Putamen (tissue), 1 donor: ENCODE data around the gene SLC7A6.

Experiments used
- DNase-seq: peaks from one replicate; pipeline ENCODE4 v3.0.0-alpha.2; 2016; ENCODE audit warnings: low spot score

Gene SLC7A6

DNA sequence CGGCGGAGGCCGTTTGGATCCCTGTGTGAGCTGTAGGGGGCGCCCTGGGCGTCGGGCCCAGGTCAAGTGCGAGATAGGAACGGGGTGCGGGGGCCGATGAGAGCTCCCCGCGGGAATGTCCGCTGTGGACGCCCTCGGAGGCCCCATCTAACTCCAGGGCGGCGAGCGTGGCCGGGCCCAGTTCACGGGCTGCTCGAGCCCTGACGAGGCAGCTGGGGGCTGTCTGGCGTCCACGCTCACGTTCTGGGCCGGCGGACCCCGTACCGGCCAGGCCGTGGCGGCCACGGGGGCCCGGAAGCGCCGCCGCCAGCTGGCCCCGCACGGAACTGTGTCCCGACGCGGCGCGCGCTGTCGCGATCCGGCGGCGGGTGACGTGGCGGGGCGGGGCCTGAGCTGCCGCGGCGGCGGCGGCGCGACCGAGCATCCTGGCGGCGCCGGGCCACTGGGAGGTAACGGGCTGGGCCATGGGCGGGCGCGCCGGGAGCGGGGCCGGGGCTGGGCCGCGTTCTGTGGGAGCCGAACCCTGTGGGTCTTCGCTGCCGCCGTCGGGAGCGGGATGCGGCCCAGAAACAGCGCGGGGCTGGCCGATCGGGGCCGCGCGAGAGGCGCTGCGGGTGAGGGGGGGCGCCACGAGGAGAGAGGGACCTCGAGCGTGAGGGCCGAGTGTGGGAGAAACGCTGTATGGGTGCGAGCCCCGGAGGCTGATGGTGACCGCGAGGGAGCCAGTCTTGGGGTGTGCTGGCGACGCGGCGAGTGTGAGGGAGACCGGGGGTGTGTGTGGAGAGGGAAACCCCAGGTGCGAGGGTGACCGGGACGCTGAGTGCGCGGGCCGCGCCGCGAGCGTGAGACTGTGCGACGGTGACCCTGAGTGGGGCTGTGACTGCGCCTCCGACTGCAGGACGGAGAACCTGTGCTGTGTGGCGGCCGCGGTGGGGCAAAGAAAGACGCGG is at the start of gene SLC7A6:
Gene SLC7A6 (plus strand): TSS at position 399 of the 950 bp plus-strand sequence. CDS start 10,201 bp downstream, outside the sequence.
- DNase-seq = peak; percentile 63

DNA sequence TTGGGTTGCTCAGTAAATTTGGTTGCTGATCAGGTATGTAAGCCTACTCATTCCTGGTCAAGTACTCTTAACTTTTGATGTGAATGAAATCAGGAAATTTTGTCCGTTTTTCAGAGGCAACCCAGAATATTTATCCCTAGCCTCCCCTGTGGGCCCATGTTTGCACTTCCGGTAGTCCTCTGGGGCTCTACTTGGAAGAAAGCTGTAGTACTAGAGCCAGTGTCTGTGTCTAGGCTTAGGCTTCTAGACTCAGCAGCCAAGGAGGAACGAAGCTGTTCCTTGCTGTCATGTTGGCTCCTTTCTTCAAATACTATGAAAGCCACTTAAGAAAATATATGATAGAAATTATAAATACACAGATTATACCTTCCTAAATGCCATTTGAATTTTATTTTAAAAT is 49.6 kb upstream of the SLC7A6 start:
- no peak for DNase-seq

DNA sequence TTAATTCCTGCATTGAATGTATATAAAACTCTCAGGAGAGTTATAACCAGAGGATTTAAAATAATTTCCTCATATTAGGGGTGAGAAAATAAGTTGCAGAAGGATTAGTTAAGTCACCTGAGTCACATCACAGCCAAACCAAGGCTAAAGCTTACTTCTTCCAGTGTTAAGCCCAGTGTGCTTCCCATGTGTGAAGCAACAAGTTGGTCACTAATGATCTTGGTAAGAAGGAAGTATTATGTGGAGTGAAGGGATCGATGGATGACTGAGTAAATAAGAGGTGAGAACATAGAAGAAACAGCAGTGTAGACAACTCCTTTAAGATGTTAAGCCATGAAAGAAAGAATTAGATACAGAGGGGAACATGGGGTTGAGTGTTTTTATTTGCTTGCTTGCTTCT is 49.0 kb upstream of the SLC7A6 start:
- no peak for DNase-seq

DNA sequence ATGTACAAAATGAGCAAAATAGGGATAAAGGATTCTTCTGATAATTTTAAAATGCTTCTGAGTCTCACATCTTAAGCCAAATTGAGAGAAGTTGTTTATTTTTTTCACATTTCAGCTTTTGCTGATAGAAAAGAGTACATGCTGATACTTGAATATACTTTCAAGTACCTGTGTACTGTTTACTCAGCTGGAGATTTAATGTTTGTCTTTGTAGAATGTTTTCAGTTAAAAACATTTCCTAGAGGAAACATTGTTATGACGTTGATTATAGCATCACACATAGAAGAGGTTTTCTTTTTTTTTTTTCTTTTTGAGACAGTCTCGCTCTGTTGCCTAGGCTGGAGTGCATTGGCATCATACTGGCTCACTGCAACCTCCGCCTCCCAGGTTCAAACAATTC is 48.1 kb upstream of the SLC7A6 start:
- no peak for DNase-seq

DNA sequence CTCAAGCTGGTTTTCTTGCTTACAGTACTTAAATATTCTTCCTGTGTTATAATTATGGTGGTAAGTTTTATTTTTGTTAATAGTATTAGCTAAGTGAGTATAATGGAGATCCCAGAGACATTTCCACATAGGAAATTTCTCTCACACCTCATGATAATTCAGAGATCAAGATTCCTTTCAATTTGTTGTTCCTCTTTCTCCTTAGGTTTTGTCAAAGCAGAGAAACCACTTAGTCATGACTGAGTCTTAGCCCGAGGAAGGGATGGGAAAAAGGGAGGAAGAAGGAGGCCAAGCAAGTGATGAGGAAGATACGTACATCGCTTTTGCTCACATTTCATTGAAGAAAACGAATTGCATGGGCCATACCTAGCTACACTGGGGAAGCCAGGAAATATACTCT is 46.8 kb upstream of the SLC7A6 start:
- no peak for DNase-seq

DNA sequence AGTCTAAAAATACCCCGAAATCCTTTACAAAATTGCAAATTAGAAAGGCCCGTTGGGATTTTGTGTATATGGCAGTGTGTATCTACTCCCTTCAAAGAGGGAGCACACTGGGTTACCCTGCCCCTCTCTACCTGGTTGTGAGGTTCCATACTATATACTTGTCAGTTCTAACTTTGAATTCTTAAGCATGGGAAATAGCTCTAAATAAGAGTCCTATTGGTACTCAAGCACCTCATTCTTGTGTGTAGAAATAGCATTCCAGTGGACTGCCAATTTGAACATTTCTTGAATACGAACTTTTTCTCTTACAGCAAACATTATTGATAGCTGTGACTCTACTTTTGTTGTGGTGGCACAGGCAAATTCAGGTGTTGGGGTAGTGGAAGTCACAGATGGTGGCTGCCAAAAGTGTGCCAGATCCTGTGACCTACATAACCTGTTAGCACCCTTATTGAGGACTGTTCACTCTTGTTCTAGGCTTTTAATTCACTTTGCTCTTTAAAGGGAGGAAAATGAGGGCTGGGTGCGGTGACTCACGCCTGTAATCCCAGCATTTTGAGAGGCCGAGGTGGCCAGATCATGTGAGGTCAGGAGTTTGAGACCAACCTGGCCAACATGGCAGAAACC is 44.5 kb upstream of the SLC7A6 start:
- DNase-seq = no peak

DNA sequence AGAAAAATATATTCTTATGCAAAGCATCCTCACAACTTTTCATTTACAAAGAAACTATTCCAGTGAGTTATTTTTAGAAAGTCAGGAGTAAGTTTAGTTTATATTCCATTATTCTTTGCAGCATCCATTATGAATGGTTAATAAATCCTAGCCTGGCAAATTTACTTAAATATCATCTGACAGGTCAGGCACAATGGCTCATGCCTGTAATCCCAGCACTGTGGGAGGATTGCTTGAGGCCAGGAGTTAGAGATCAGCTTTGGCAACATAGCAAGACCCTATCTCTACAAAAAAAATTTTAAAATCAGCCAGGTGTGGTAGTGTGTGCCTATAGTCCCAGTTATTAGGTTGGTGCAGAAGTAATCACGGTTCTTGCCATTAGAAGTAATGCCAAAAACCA is 41.3 kb upstream of the SLC7A6 start:
- DNase-seq = no peak

DNA sequence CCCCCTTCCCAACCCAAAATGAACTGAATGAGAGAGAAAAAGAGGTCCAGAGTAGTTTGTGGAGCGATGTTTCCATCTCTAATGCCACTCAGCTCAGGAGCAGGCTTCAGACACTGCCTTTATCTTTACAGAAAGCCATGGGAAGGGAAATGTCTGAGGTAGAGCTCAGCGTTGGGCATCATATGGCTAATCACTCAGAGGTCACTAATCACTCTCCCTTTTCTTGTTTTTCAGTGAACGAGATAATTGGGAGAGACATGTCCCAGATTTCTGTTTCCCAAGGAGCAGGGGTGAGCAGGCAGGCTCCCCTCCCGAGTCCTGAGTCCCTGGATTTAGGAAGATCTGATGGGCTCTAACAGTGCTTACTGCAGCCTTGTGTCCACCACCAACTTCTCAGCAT is 38.2 kb upstream of the SLC7A6 start:
- DNase-seq = no peak

DNA sequence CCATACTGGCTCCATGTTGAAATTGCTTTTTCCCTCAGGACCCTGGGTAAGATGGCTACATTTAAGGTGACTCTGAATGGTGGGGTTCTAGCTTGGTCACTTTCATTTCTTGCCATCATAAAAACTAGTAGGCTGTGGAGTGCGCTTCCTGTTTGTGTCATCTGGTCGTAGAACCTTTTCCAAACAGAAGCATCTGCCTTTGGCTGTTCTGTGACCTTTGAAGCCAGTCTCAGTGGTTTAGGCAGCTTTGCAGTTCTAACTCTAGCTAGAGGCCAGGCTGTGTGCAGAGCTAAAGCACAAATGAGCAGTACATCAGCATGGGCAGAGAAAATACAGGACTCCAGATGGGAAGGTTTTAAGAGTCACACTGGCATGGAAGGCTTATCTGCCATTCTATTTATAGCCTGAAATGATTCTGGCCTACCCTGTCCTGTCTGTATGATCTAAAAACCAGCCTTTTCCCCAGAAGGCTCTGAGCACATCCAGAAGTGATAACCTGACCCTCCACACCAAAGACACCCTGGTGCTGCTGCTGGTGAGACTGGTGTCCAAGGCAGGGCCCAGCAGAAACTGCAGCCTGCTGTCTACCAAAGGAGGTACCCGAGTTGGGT is 37.0 kb upstream of the SLC7A6 start:
- no peak for DNase-seq

DNA sequence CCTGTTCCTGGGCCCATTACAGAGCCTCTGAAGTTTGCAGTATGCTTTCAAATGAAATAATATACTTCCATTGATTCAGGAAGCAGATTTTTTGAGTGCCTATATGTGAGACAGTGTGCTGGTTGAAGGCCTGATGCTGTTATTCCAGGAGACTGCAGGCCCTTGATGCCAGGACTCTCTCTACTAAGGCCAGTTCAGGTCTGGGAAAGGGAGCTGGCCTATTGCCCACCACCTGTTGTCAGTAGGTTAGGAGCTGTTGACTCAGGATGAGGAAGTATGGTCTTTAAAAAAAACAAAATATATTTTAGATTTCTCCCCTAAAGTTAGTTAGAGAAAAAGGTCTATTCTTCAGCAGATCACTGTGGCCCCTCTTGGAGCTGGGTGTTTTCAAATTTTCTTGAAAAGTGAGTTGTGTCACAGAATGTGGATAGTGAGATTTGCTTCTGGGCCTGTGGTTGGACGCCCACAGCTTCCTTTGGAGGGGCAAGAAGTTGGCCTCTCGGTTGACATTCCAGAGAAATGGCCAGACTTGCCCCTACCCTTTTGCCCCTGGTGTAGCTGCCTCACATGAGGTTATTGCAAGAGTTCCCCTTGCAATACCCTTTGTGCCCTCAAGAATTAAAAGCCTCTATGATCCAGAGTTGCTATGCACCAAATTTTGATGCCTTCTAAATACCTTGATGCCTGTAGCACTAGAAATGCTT is 36.3 kb upstream of the SLC7A6 start:
- DNase-seq = no peak

DNA sequence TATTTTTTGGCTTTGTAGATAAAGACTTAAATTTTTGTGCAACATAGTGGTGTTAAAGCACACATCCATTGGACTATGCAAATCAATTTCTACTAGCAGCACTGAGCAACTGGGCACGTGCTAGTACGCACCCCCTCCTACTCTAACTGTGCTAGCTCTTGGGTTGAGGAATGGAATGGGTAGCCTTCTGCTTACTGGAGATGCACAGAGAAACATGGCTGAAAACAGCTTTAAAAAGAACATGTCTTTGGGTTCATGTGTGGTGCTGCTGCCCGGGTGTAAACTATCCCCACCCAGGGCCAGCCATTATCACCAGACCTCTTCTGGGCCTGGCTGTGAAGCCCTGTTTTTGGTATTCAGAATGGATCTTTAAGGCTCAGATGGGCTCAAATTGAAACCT is 35.7 kb upstream of the SLC7A6 start:
- DNase-seq = no peak

DNA sequence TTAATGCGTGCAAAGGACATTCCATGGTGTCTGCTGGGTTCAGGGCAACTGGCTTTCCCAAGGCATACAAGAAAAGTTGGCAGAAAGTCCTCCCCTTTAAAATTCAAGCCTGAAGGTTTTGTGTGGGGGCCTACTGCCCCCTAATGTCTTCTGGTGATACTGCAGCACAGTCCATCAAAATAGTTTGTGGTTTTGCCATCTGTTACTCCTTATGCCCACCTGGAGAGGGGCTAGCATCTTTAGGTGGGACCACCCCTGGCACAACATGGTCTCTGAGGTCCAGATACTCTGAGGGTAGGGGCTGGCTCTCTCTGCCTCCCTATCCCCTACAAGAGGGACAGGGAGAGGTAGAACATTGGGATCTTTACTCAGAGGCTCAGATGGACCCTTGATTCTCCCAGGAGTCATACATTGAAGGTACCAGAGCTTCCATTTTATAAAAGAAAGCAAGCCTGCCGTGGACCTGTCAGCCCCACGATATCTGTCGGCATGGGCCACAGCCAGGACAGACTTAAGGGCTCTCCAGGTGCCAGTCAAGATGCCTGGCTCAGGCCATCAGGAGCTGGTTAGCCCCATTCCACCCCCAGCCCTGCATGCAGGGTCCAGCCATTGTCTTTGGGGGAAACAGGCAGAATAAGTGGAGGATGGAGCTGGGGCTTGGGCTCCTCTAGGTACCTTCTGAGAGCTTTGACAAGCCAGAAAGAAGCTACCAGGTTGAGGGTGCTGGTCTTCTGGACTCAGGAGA is 34.7 kb upstream of the SLC7A6 start:
- DNase-seq = peak; percentile 62

DNA sequence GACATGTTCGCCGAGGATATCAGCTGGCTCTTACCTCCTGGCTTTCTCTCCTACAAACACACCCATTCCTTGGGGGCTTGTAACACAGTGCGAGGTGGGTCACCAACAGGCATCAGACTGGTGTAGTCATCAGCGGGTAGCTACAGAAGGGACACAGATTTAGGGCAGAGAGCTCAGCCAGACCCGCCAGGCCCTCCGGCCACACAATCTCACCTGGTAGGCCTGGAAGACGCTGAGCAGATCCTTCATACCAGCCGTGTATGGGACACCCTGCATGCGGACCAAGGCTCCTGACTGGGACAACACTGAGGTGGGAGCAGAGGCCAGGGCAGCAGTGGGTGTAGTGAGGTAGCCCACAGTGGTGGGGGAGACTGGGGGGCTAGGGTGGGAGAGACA is 34.2 kb upstream of the SLC7A6 start:
- no peak for DNase-seq

DNA sequence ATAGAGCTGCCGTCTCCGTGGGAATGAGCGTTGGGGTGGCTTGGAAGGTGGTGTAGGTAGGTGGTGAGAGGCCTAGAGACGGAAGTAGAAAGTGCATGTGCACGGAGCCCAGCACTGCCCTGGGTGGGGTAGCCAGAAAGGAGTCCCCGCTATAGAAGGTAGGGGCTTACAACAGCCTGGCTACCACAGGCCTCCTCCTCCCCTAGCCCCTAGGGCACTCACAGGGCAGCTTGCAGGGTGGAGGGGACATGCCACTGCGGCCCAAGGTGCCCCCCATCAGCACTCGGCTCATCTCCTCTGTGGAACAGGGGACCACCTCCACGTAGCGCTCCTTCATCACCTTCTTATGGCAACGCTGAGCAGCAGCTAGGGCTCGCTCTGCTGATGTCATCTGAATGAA is 33.4 kb upstream of the SLC7A6 start:
- DNase-seq = no peak

DNA sequence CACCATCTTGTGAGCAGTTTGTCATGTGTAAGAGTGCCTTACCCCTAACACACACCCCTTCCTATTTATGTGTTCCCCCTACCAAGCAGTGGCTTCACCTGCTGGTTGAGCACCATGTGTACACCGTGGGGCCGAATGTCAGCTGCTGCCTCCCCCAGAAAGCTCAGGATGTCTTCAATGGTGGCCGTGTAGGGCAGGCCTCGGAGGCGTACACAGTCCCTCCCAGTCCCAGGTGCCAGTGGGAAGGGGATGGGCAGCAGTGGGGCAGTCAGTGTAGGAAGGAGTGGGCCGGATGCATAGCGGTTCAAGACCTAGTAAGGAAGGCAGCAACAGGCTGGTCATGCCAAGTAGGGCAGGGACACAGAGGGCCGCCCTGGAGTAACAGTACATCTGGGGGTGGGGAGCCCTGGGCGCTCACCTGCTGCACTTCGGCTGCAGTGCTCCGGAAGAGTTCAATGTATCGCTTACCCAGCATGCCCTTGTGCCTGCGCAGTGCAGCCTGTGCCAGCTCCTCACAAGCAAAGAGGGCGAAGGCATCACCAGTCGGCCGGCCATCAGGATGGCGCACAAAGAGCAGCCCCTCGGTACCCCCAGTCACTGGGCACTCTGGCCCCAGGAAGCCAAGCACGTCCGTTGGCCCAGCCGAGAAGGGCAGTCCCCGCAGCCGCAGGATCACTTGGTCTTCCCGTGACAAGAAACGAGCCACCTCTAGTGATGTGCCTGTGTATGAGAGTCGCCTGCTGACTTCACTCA is 32.8 kb upstream of the SLC7A6 start:
- no peak for DNase-seq

DNA sequence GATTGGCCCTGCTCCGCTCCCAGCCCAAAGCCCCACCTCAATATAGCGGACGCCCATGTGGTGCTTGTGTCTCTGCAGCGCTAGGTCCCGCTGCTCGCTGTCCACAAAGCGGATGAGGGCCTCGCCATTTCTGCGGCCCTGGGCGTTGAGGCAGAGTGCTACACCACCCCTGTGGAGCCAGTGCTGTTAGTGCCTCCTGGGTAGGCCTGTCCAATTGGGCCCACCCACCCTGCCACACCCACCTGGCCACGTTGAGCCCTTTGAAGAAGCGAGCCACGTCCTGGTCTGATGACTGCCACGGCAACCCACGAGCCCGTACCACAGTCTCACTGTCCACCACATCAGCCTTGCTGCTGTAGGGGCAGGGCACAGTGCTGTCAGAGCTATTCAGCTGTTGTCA is 32.0 kb upstream of the SLC7A6 start:
- no peak for DNase-seq

DNA sequence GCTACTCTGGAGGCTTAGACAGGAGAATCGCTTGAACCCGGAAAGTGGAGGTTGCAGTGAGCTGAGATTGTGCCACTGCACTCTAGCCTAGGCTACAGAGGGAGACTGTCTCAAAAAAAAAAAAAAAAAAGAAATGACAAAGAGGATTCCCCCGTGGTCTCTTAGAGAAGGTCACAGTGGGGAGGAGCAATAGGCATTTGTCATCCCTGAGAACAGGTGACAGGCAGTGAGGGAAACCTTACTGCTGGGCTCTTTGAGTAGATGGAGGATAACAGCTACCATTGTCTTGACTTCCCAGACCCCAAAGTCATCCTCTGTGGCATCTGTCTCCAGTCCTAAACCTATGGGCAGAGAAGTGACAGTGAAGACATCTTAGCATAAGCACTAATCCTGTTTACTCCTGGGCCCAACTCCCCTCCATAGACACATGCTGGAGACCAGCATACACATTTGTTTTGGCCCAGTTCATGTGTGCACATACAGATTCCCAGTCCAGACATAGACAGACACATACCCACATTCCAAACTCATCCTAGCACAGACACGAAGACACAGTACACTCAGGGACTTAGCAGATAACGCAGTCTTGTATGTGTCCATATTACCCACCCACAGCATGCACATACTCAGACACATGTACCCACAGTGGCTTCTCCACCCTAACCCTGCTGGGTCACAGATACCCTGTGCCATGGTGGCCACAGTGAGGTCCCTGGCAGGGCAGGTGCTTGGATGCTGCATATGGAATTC is 31.1 kb upstream of the SLC7A6 start:
- DNase-seq = no peak

DNA sequence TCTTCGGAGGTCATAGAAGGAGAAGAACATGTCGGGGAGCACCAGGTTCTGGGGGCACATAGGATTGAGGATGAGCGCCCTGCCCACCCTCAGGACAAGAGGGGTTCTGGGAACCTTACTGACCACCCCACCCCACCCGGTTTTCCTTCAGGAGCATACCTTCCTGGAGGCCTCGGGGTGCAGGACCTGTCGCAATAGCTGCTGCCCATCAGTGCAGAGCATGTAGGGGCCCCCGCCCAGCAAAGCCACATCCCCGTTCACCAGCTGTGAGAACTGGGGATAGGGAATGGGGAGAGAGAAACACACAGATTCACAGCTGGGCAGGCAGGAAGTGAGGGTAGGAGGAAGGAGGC is 30.5 kb upstream of the SLC7A6 start:
- DNase-seq = no peak

DNA sequence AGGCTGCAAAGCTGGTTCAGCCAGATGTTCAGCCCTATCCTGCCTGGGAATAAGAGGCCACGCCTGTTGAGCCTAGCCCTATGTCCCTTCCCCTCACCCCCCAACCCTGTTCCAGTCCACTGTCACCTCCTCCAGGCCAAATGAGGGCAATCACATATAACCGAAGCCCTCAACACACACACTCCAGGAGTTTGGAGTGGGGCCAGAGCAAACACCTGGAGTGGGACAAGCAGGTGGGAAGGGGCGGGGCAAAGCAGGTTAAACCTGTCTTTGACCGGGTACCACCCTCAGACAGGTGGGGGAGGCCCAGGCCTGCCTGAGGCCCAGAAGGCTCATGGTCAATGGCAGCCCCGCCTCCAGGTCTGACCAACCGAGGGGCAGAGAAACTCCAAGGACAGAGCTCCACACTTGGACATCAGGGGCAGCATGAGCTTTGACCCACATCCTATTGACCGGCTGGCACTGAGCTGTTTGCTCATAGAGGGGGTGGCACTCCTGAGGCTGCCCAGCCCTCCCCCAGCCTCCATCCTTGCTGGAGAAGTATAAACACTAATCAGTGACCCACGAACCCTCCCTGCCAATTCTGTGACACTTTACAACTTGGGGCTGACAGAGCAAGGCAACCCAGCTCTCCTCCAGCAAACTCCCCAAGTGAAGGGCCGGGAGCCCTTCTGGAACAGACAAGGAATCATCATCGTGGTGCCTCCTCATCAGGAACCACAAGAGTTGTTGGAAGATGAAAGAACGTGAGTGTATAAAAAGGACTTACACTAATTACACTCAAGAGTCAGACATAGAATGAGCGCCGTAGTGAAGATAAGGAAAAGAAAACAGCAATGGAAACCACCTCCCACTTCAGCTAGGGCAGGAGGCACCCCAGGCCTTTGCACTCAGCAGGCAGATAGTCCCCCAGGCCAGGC is 29.9 kb upstream of the SLC7A6 start:
- no peak for DNase-seq
